ENCODE measurements around the gene PPP1R16B.
A peak's percentile ranks its signal among the peaks of the same experiment; 100 is the strongest.

PPP1R16B gene

DNA sequence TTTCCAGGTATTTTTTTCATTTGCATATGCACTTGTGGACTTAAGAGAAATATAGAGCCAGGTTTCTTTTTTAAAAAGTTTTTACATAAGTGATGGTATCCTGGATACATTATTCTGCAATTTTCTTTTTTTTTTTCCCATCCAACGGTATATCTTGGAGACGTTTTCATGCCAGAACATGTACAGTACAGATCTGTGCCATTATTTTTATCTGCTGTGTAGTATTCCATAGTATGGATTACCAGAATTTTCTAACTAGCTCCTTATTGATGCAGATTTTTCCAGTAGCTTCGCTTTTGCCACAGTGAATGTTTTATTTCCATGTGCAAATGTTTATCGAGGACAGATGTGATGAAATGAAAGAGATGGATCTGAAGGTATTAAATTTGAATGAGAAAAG, 34.1 kb downstream of the PPP1R16B start:
- Histone ChIP-seq H3K27ac (ENCODE audit: low read depth, low read length) (peak overlapping the region; percentile 99), H2AFZ (ENCODE audit: low read depth, low read length, severe bottlenecking) (no peak overlapping the region), H3K4me2 (ENCODE audit: low read depth, low read length, poor library complexity, severe bottlenecking) (no peak overlapping the region), H3K9me2 (replicated peaks; ENCODE audit: insufficient read depth, low read length) (no peaks in the 10 kb centered on the region), H3F3A (ENCODE audit: insufficient read depth) (peaks cover 48% of the 10 kb centered on the region), H3K36me3 (ENCODE audit: low read length) (peaks cover 24% of the 10 kb centered on the region), H3K27me3 (ENCODE audit: low read length) (no peaks in the 10 kb centered on the region), H4K20me1 (ENCODE audit: low read depth, low read length) (no peaks in the 10 kb centered on the region), H3K9me3 (ENCODE audit: insufficient read depth, low read length) (no peaks in the 10 kb centered on the region), H3K4me3 (ENCODE audit: insufficient read depth, low read length, poor library complexity, severe bottlenecking) (no peak overlapping the region), H3K79me2 (ENCODE audit: insufficient read depth, low read length) (peaks cover 84% of the 10 kb centered on the region), H3K9ac (ENCODE audit: low read length) (peak overlapping the region; percentile 6; the same call in 1 of the 2 replicates)
- TF ChIP-seq, protein P1, sequence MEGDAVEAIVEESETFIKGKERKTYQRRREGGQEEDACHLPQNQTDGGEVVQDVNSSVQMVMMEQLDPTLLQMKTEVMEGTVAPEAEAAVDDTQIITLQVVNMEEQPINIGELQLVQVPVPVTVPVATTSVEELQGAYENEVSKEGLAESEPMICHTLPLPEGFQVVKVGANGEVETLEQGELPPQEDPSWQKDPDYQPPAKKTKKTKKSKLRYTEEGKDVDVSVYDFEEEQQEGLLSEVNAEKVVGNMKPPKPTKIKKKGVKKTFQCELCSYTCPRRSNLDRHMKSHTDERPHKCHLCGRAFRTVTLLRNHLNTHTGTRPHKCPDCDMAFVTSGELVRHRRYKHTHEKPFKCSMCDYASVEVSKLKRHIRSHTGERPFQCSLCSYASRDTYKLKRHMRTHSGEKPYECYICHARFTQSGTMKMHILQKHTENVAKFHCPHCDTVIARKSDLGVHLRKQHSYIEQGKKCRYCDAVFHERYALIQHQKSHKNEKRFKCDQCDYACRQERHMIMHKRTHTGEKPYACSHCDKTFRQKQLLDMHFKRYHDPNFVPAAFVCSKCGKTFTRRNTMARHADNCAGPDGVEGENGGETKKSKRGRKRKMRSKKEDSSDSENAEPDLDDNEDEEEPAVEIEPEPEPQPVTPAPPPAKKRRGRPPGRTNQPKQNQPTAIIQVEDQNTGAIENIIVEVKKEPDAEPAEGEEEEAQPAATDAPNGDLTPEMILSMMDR (IDR thresholded peaks at IDR 0.05; ENCODE audit: insufficient read depth, low read length, poor library complexity, severe bottlenecking), result no peak
- TF ChIP-seq EZH2phosphoT487 (conservative IDR thresholded peaks at IDR 0.05; ENCODE audit: low read length), result no peak

DNA sequence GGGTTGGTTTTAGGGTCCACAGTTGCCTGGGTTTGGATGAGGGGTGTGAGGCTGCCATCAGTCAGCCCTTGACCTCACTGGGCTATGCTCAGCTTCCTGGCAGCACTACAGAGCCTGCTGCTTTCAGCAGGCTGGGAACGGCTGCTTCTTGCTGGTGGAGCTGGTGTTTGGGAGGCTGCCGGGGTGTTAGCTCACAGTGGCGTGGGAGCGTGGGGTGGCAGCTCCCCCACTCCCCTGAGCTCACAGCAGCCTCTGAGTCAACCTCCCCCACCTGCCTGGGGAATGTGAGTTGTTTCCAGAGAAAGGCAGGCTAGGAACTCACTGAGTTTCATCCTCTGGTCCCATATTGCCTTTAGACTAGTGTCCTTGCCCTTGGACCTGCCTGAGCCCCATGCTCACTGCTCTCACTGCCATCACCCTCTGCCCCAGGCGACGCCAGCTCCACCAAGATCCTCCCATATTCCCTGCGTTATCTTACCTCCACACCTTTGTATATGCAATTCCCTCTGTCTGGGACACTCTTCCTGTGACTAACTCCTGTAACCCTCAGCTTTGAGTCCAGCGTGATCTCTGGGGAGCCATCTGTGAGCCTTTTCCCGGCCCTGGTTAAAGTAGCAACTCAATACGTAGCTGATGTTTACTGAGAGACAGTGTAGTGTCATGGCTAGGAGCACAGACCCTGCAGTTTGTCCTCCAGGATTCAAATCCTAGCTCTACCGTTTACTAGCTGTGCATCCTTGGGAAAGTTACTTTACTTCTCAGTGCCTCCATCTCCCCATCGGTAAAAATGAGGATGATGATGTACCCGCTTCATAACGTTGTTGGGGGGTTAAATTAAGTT, 34.8 kb downstream of the PPP1R16B start:
- H3F3A ChIP-seq (ENCODE audit: insufficient read depth), result peaks cover 42% of the 10 kb centered on the region
- H3K27ac ChIP-seq (ENCODE audit: low read depth, low read length), result peak overlapping the region; percentile 99
- H3K9me3 ChIP-seq (ENCODE audit: insufficient read depth, low read length), result no peaks in the 10 kb centered on the region
- TF ChIP-seq EZH2phosphoT487 (conservative IDR thresholded peaks at IDR 0.05; ENCODE audit: low read length), result no peak
- TF ChIP-seq, protein P1 (IDR thresholded peaks at IDR 0.05; ENCODE audit: insufficient read depth, low read length, poor library complexity, severe bottlenecking), result no peak
- no peaks in the 10 kb centered on the region for H4K20me1 ChIP-seq (ENCODE audit: low read depth, low read length)
- peaks cover 24% of the 10 kb centered on the region for H3K36me3 ChIP-seq (ENCODE audit: low read length)
- no peak overlapping the region for H2AFZ ChIP-seq (ENCODE audit: low read depth, low read length, severe bottlenecking)
- no peak overlapping the region for H3K4me3 ChIP-seq (ENCODE audit: insufficient read depth, low read length, poor library complexity, severe bottlenecking)
- no peaks in the 10 kb centered on the region for H3K27me3 ChIP-seq (ENCODE audit: low read length)
- peaks cover 86% of the 10 kb centered on the region for H3K79me2 ChIP-seq (ENCODE audit: insufficient read depth, low read length)
- H3K4me2 ChIP-seq (ENCODE audit: low read depth, low read length, poor library complexity, severe bottlenecking), result peak overlapping the region; percentile 66
- no peaks in the 10 kb centered on the region for H3K9me2 ChIP-seq (replicated peaks; ENCODE audit: insufficient read depth, low read length)
- H3K9ac ChIP-seq (ENCODE audit: low read length), result peak overlapping the region; percentile 6; the same call in 1 of the 2 replicates

DNA sequence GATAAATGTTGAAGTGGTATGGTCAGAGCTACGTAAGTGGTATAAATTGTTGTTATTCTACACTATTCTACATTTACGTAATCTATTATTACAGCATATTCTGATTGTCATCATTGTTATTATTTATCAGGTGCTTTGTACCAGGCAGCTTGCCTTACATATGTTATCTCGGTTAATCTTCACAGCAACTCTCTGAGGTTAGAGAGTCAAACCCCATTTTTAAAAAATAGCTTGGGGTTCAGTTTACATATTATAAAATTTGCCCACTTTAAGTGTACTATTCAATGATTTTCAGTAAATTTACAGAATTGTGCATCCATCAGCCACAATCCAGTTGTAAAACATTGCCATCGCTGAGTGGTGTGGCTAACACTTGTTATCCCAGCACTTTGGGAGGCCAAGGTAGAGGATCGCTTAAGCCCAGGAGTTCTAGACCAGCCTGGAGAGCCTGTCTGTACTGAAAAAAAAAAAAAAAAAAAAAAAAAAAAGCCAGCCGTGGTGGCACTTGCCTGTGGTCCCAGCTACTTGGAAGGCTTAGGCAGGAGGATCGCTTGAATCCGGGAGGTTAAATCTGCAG, 35.5 kb downstream of the PPP1R16B start:
- no peaks in the 10 kb centered on the region for H4K20me1 ChIP-seq (ENCODE audit: low read depth, low read length)
- no peaks in the 10 kb centered on the region for H3K27me3 ChIP-seq (ENCODE audit: low read length)
- H3K9me2 ChIP-seq (replicated peaks; ENCODE audit: insufficient read depth, low read length), result no peaks in the 10 kb centered on the region
- peak overlapping the region; percentile 46; the same call in 1 of the 2 replicates for H3K9ac ChIP-seq (ENCODE audit: low read length)
- peaks cover 86% of the 10 kb centered on the region for H3K79me2 ChIP-seq (ENCODE audit: insufficient read depth, low read length)
- H3K36me3 ChIP-seq (ENCODE audit: low read length), result peaks cover 24% of the 10 kb centered on the region
- peak overlapping the region; percentile 66 for H3K4me2 ChIP-seq (ENCODE audit: low read depth, low read length, poor library complexity, severe bottlenecking)
- no peak overlapping the region for H2AFZ ChIP-seq (ENCODE audit: low read depth, low read length, severe bottlenecking)
- no peaks in the 10 kb centered on the region for H3K9me3 ChIP-seq (ENCODE audit: insufficient read depth, low read length)
- H3K27ac ChIP-seq (ENCODE audit: low read depth, low read length), result peak overlapping the region; percentile 99
- H3F3A ChIP-seq (ENCODE audit: insufficient read depth), result peaks cover 42% of the 10 kb centered on the region
- TF ChIP-seq, protein P1 (IDR thresholded peaks at IDR 0.05; ENCODE audit: insufficient read depth, low read length, poor library complexity, severe bottlenecking), result no peak
- no peak for TF ChIP-seq EZH2phosphoT487 (conservative IDR thresholded peaks at IDR 0.05; ENCODE audit: low read length)
- H3K4me3 ChIP-seq (ENCODE audit: insufficient read depth, low read length, poor library complexity, severe bottlenecking), result no peak overlapping the region

Measured in SU-DHL-6 (cell line).